ENCODE data around the gene TOR4A. TPM values are rescaled to one million over a fixed set of nuclear protein-coding genes. Genes with fewer than 3 reads are reported as not detected.

Gene TOR4A
- total and polyA plus RNA-seq, 9 of the 15 experiments (the other 6 are each of a cell fraction or from before 2014, with no cell fraction given) = 3.9 to 49.2 (median 8.8) TPM

- TF ChIP-seq STAT6 (CRISPR knock-in tag; IDR thresholded peaks at IDR 0.05) (no peak), CBFA2T3 (IDR thresholded peaks at IDR 0.05) (no peak), NRF1 (conservative IDR thresholded peaks at IDR 0.05 in 1 of 2, IDR thresholded peaks at IDR 0.05 in 1 of 2) (no peak), HCFC1 (IDR thresholded peaks at IDR 0.05; ENCODE audit: low read depth, low read length) (no peak), MAZ (CRISPR knock-in tag; conservative IDR thresholded peaks at IDR 0.05 in 1 of 2, IDR thresholded peaks at IDR 0.05 in 1 of 2) (0 out of 4 replicates have a peak, but pooled peaks of 1 of the 2 experiments have one; percentile 32), ELK3 (CRISPR knock-in tag; IDR thresholded peaks at IDR 0.05) (no peak)
Measured at GRCh38 chr9:137308057-137308619, 30.6 kb downstream of the TOR4A start (continued).
